SK-N-SH (cell line): ENCODE data around the gene HRH1. TPM values are rescaled to one million over a fixed set of nuclear protein-coding genes. Genes with fewer than 3 reads are reported as not detected.

Experiments used
- CTCF ChIA-PET: fragments of 300-600, 350-600 bp; formaldehyde crosslinking; extraction: SDS; loops from one replicate; lab custom pipeline; 2021; lab: Yijun Ruan, JAX
- POLR2A ChIA-PET: fragments of 350-600 bp; sonication (Branson Sonifier 250); formaldehyde crosslinking; extraction: SDS; loops from one replicate; lab custom pipeline; 2020; ENCODE audit warnings: antibody characterized with exemption, inconsistent platforms; lab: Yijun Ruan, JAX
- DNase-seq: peaks from one replicate; pipeline ENCODE4 v3.0.0; 2012
- H2AFZ ChIP-seq: fragments of 200-600 bp; sonication (generic); 2 replicates; pipeline ENCODE4 v1.8.1; 2016; ENCODE audit warnings: antibody characterized with exemption, mild to moderate bottlenecking, low read depth
- H3F3A ChIP-seq: fragments of 200-600 bp; sonication (generic); replicated peaks from 2 replicates; pipeline ENCODE3; 2016; ENCODE audit warnings: antibody characterized with exemption, mild to moderate bottlenecking; ENCODE audit not compliant: insufficient read depth
- H3K27ac ChIP-seq, 2 experiments: fragments of 200-500 bp in 1 of 2; fragments of 200-600 bp in 1 of 2; sonication (Bioruptor generic) in 1 of 2; sonication (generic), shearing (Covaris generic) in 1 of 2; 2 replicates each; pipeline versions ENCODE4 v1.5.1 to v1.6.1; 2014 to 2016; ENCODE audit warnings: low read depth in 2 of 2, inconsistent platforms in 1 of 2, low read length in 1 of 2, mild to moderate bottlenecking in 1 of 2, mixed read lengths in 1 of 2
- H3K27me3 ChIP-seq: fragments of 200-600 bp; sonication (generic), shearing (Covaris generic); 2 replicates; pipeline ENCODE4 v1.6.1; 2016; ENCODE audit warnings: mixed run types; ENCODE audit not compliant: insufficient read depth
- H3K36me3 ChIP-seq, 2 experiments: fragments of 200-500 bp in 1 of 2; fragments of 200-600 bp in 1 of 2; sonication (Bioruptor generic) in 1 of 2; sonication (generic) in 1 of 2; replicated peaks in 1 of 2; 2 replicates each; pipeline versions ENCODE3 to v1.5.1; 2014 to 2016; ENCODE audit warnings: low read length in 1 of 2, mild to moderate bottlenecking in 1 of 2; ENCODE audit not compliant: insufficient read depth in 2 of 2, control insufficient read depth in 1 of 2
- H3K4me1 ChIP-seq, 2 experiments: fragments of 200-500 bp in 1 of 2; fragments of 200-600 bp in 1 of 2; sonication (Bioruptor generic) in 1 of 2; sonication (generic), shearing (Covaris generic) in 1 of 2; 2 replicates each; pipeline versions ENCODE4 v1.5.1 to v1.6.1; 2014 to 2016; ENCODE audit warnings: low read depth in 1 of 2, low read length in 1 of 2, mixed run types in 1 of 2; ENCODE audit not compliant: insufficient read depth in 2 of 2, control insufficient read depth in 1 of 2
- H3K4me2 ChIP-seq: fragments of 200-600 bp; sonication (generic), shearing (Covaris generic); 2 replicates; pipeline ENCODE4 v1.6.1; 2017; ENCODE audit warnings: mixed run types
- H3K4me3 ChIP-seq, 2 experiments: fragments of 200-500 bp in 1 of 2; fragments of 200-600 bp in 1 of 2; sonication (Bioruptor generic) in 1 of 2; sonication (generic), shearing (Covaris generic) in 1 of 2; 2 replicates each; pipeline versions ENCODE4 v1.5.1 to v1.8.1; 2014 to 2016; ENCODE audit warnings: low read depth in 2 of 2, inconsistent platforms in 1 of 2, low read length in 1 of 2, mild to moderate bottlenecking in 1 of 2, mixed read lengths in 1 of 2, moderate library complexity in 1 of 2
- H3K79me2 ChIP-seq: fragments of 200-600 bp; sonication (generic); 2 replicates; pipeline ENCODE4 v1.8.1; 2017; ENCODE audit warnings: mild to moderate bottlenecking; ENCODE audit not compliant: insufficient read depth
- H3K9ac ChIP-seq: fragments of 200-600 bp; sonication (generic); 2 replicates; pipeline ENCODE4 v1.6.1; 2017; ENCODE audit warnings: mixed run types
- H3K9me2 ChIP-seq: fragments of 200-600 bp; sonication (generic); 2 replicates; pipeline ENCODE4 v1.6.1; 2017; ENCODE audit warnings: mixed run types
- H3K9me3 ChIP-seq: fragments of 200-600 bp; sonication (generic); 2 replicates; pipeline ENCODE4 v1.6.1; 2017; ENCODE audit warnings: mixed run types, mild to moderate bottlenecking, moderate library complexity
- H4K20me1 ChIP-seq: fragments of 200-600 bp; sonication (generic); 2 replicates; pipeline ENCODE4 v1.6.1; 2017; ENCODE audit warnings: mild to moderate bottlenecking, mixed run types; ENCODE audit not compliant: insufficient read depth
- CHD2 ChIP-seq: fragments of 150-350 bp; IDR thresholded peaks from 2 replicates; pipeline ENCODE4 v1.6.1; 2018; ENCODE audit warnings: low read length; ENCODE audit not compliant: partially characterized antibody
- ELF1 ChIP-seq: IDR thresholded peaks from 2 replicates; pipeline ENCODE4 v1.4.0; 2012
- EP300 ChIP-seq, 2 experiments: IDR thresholded peaks; 2 replicates each; pipeline versions ENCODE4 v1.4.0 to v1.6.1; 2012; ENCODE audit warnings: borderline replicate concordance in 1 of 2, low read depth in 1 of 2, low read length in 1 of 2
- FOSL2 ChIP-seq: IDR thresholded peaks from 2 replicates; pipeline ENCODE4 v1.4.0; 2012; ENCODE audit warnings: low read depth, mild to moderate bottlenecking, moderate library complexity, borderline replicate concordance
- FOXM1 ChIP-seq: IDR thresholded peaks from 2 replicates; pipeline ENCODE4 v1.4.0; 2012; ENCODE audit warnings: low read depth, mild to moderate bottlenecking
- GABPA ChIP-seq: IDR thresholded peaks from 2 replicates; pipeline ENCODE4 v1.4.0; 2012; ENCODE audit warnings: low read depth, mild to moderate bottlenecking
- GATA2 ChIP-seq: sonication (generic); formaldehyde crosslinking; IDR thresholded peaks from 2 replicates; pipeline ENCODE4 v1.5.0; 2020; ENCODE audit warnings: mild to moderate bottlenecking, missing genetic modification reagents
- JUND ChIP-seq: IDR thresholded peaks from 2 replicates; pipeline ENCODE4 v1.4.0; 2012
- MAX ChIP-seq: IDR thresholded peaks from 2 replicates; pipeline ENCODE4 v1.4.0; 2012; ENCODE audit warnings: low read depth
- MEF2A ChIP-seq: IDR thresholded peaks from 2 replicates; pipeline ENCODE4 v1.4.0; 2012; ENCODE audit warnings: low read depth, borderline replicate concordance
- NFIC ChIP-seq: IDR thresholded peaks from 2 replicates; pipeline ENCODE4 v1.4.0; 2012; ENCODE audit warnings: borderline replicate concordance
- NRF1 ChIP-seq: IDR thresholded peaks from 2 replicates; pipeline ENCODE4 v1.6.1; 2012; ENCODE audit warnings: low read depth, mild to moderate bottlenecking, low read length
- PBX3 ChIP-seq: IDR thresholded peaks from 2 replicates; pipeline ENCODE4; 2012
- POLR2AphosphoS5 ChIP-seq: IDR thresholded peaks from 2 replicates; pipeline ENCODE4 v1.6.1; 2012; ENCODE audit warnings: low read depth, low read length
- RAD21 ChIP-seq: IDR thresholded peaks from 2 replicates; pipeline ENCODE4 v1.6.1; 2012; ENCODE audit warnings: mild to moderate bottlenecking, low read length
- RCOR1 ChIP-seq: fragments of 150-350 bp; IDR thresholded peaks from 2 replicates; pipeline ENCODE4 v1.6.1; 2017; ENCODE audit warnings: antibody characterized with exemption, low read length
- REST ChIP-seq: IDR thresholded peaks from 2 replicates; pipeline ENCODE4 v1.6.1; 2012; ENCODE audit warnings: mild to moderate bottlenecking, low read depth, low read length, moderate library complexity
- RXRA ChIP-seq: IDR thresholded peaks from 2 replicates; pipeline ENCODE4 v1.4.0; 2012; ENCODE audit warnings: low read depth, mild to moderate bottlenecking, borderline replicate concordance
- SIN3A ChIP-seq: IDR thresholded peaks from 2 replicates; pipeline ENCODE4 v1.6.1; 2012; ENCODE audit warnings: low read depth, mild to moderate bottlenecking, low read length, moderate library complexity, borderline replicate concordance
- TAF1 ChIP-seq: IDR thresholded peaks from 2 replicates; pipeline ENCODE4 v1.6.1; 2012; ENCODE audit warnings: low read depth, mild to moderate bottlenecking, low read length, moderate library complexity, borderline replicate concordance
- TCF12 ChIP-seq: IDR thresholded peaks from 2 replicates; pipeline ENCODE4 v1.4.0; 2012
- TEAD4 ChIP-seq: IDR thresholded peaks from 2 replicates; pipeline ENCODE4 v1.4.0; 2012; ENCODE audit warnings: mild to moderate bottlenecking, borderline replicate concordance; ENCODE audit not compliant: insufficient read depth
- YY1 ChIP-seq: IDR thresholded peaks from 2 replicates; pipeline ENCODE4 v1.4.0; 2012; ENCODE audit warnings: low read depth, mild to moderate bottlenecking
- ZBTB33 ChIP-seq: IDR thresholded peaks from 2 replicates; pipeline ENCODE4 v1.4.0; 2012; ENCODE audit warnings: low read depth, borderline replicate concordance
- WGBS: methylation state at CpG from one replicate; pipeline ENCODE4 v1.1.6; 2017; ENCODE audit warnings: low lambda C conversion rate; 5-methylcytosine and 5-hydroxymethylcytosine counted together
- polyA plus RNA-seq, 3 experiments: library from polyadenylated mRNA; depleted of rRNA; stranded (reverse); fragments of >200 nt; gene quantifications; 2 replicates each; pipeline ENCODE4 v1.2.3, GENCODE V29; 2012

Gene HRH1
- polyA plus RNA-seq, 1 of the 3 experiments (the other 2 are of a cell fraction): 6.2 TPM

GRCh38 chr3:11288021-11288491 lies 133.8 kb downstream of the HRH1 start (continued):
- TF ChIP-seq TAF1 (peak; percentile 45; the same call in 1 of the 2 replicates), NRF1 (no peak), SIN3A (no peak), FOXM1 (peak; percentile 72), CHD2 (no peak), REST (no peak), JUND (peak; percentile 48), GATA2 (no peak)

GRCh38 chr3:11288786-11289637 lies 134.7 kb downstream of the HRH1 start:
- Histone ChIP-seq H3F3A (peaks cover 56% of the 10 kb centered on the region), H3K4me2 (peak overlapping the region; percentile 77), H3K27ac (peak overlapping the region; percentile 76 to 98), H2AFZ (0 out of 2 replicates have a peak overlapping the region, but pooled peaks have one; percentile 11), H3K79me2 (peaks cover 65% of the 10 kb centered on the region), H3K9ac (peak overlapping the region; percentile 85), H3K9me2 (no peaks in the 10 kb centered on the region), H3K27me3 (no peaks in the 10 kb centered on the region), H3K4me3 (peak overlapping the region in 1 of 2 experiments; percentile 38; a peak in 2 of 4 replicates), H4K20me1 (no peaks in the 10 kb centered on the region), H3K4me1 (peaks cover 9 to 50% of the 10 kb centered on the region in 2 experiments), H3K36me3 (peaks cover 3 to 5% of the 10 kb centered on the region in 2 experiments), H3K9me3 (no peaks in the 10 kb centered on the region)
- DNase-seq: no peak
- CTCF ChIA-PET: interaction anchor here (1.3 to 2.2 kb wide), 5 partner anchors 8 to 52 kb away, joined by 4 to 9 read pairs (median 4); partner anchors contain the start of gene ATG7
- POLR2A ChIA-PET: no interaction called here
- 4% methylated on average over 7 of the region's 7 CpGs for WGBS
- TF ChIP-seq JUND: peak; percentile 89
- peak; percentile 28; the same call in 1 of the 2 replicates for TF ChIP-seq ZBTB33
- peak; percentile 86 for TF ChIP-seq FOSL2
- peak; percentile 83; the same call in 1 of the 2 replicates for TF ChIP-seq MEF2A
- no peak for TF ChIP-seq RCOR1
- TF ChIP-seq TCF12: peak; percentile 79
- no peak; the same call in none of the 2 replicates for TF ChIP-seq MAX
- peak; percentile 71; the same call in 1 of the 2 replicates for TF ChIP-seq RXRA
- TF ChIP-seq NFIC: peak; percentile 55; the same call in 1 of the 2 replicates
- TF ChIP-seq FOXM1: 0 out of 2 replicates have a peak, but pooled peaks have one; percentile 29
- 0 out of 2 replicates have a peak, but pooled peaks have one; percentile 17 for TF ChIP-seq YY1
- TF ChIP-seq POLR2AphosphoS5: peak; percentile 52; the same call in 1 of the 2 replicates
- TF ChIP-seq TEAD4: peak; percentile 70; the same call in 1 of the 2 replicates
- TF ChIP-seq RAD21: no peak
- 0 out of 2 replicates have a peak, but pooled peaks have one; percentile 45 for TF ChIP-seq ELF1
- peak in 1 of 2 experiments; percentile 73; a peak in 2 of 4 replicates for TF ChIP-seq EP300 (IDR thresholded peaks at IDR 0.05; ENCODE audit: borderline replicate concordance in 1 of 2, low read depth in 1 of 2, low read length in 1 of 2)
- peak; percentile 55 for TF ChIP-seq GABPA
- TF ChIP-seq PBX3: peak; percentile 26
